HG03520 (cell line): Measurements from ENCODE around the gene TMEM38B.

ENCODE experiments used
- ATAC-seq: cut with Tn5 transposase; IDR thresholded peaks from one replicate; pipeline ENCODE4 v1.9.1; 2021; ENCODE audit warnings: mild to moderate bottlenecking, moderate library complexity; ENCODE audit not compliant: unreplicated experiment

Gene TMEM38B

GRCh38 chr9:105694190-105694847 is at the start of gene TMEM38B:
TSS of gene TMEM38B (plus strand) at chr9:105694541. CDS start at chr9:105694661, 120 bp downstream.
- ATAC-seq: peak; percentile 63

GRCh38 chr9:105646879-105647594 is 47.3 kb upstream of the TMEM38B start:
- ATAC-seq: no peak

GRCh38 chr9:105647595-105648349 is 46.6 kb upstream of the TMEM38B start:
- ATAC-seq: no peak

- no peak for ATAC-seq
These were observed 42.5 kb upstream of the TMEM38B start for GRCh38 chr9:105651806-105652205.

- no peak for ATAC-seq
These were observed 38.0 kb upstream of the TMEM38B start for GRCh38 chr9:105656131-105656921.

- no peak for ATAC-seq
These were observed 36.0 kb upstream of the TMEM38B start for GRCh38 chr9:105658351-105658750.

- no peak for ATAC-seq
These were observed 33.3 kb upstream of the TMEM38B start for GRCh38 chr9:105661011-105661410.

GRCh38 chr9:105662184-105663104 is 31.9 kb upstream of the TMEM38B start, which contains the start of gene TAL2:
TSS of gene TAL2 (plus strand) at chr9:105662457. CDS start at chr9:105662497, 40 bp downstream.
- ATAC-seq: peak; percentile 79

GRCh38 chr9:105663914-105664313 is 30.4 kb upstream of the TMEM38B start:
- no peak for ATAC-seq

- no peak for ATAC-seq
These were observed 26.5 kb upstream of the TMEM38B start for GRCh38 chr9:105667867-105668266.

GRCh38 chr9:105670315-105670714 is 24.0 kb upstream of the TMEM38B start:
- ATAC-seq: no peak

GRCh38 chr9:105670775-105671174 is 23.6 kb upstream of the TMEM38B start:
- no peak for ATAC-seq

GRCh38 chr9:105672711-105673234 is 21.6 kb upstream of the TMEM38B start:
- peak; percentile 51 for ATAC-seq

GRCh38 chr9:105673850-105674387 is 20.4 kb upstream of the TMEM38B start:
- no peak for ATAC-seq

- no peak for ATAC-seq
These were observed 17.9 kb upstream of the TMEM38B start for GRCh38 chr9:105676351-105676923.

- ATAC-seq: no peak
These were observed 16.2 kb upstream of the TMEM38B start for GRCh38 chr9:105678163-105678562.

GRCh38 chr9:105678781-105679180 is 15.6 kb upstream of the TMEM38B start:
- no peak for ATAC-seq

- no peak for ATAC-seq
These were observed 14.9 kb upstream of the TMEM38B start for GRCh38 chr9:105679257-105680022.
